Stimulated activated CD8-positive, alpha-beta memory T cell treated with anti-CD3 and anti-CD28 coated beads, Interleukin-2, amount 100 ng/mL, for 1 hour (primary cell): ENCODE data around the gene KITLG.
"Not testable (repeated sequence)": the region's sequence is repeated elsewhere in the genome, so short reads cannot be mapped to it uniquely, and the experiment has no call there.

ENCODE experiments used
- DNase-seq, 2 donors: peaks; one replicate each; pipeline ENCODE4 v3.0.0-alpha.2; 2020; ENCODE audit warnings: low read depth in 2 of 2

The KITLG gene

GRCh38 chr12:88576866-88577265, 3.4 kb downstream of the KITLG start:
- no peak for DNase-seq

GRCh38 chr12:88575361-88575970, 4.8 kb downstream of the KITLG start:
- no peak for DNase-seq

- no peak for DNase-seq
Measured at GRCh38 chr12:88574278-88574677, 6.0 kb downstream of the KITLG start.

- no peak for DNase-seq
Measured at GRCh38 chr12:88573583-88573982, 6.7 kb downstream of the KITLG start.

- DNase-seq, result no peak
Measured at GRCh38 chr12:88572781-88573549, 7.3 kb downstream of the KITLG start.

GRCh38 chr12:88571543-88571942, 8.7 kb downstream of the KITLG start:
- DNase-seq, result no peak

GRCh38 chr12:88570103-88570502, 10.2 kb downstream of the KITLG start:
- no peak for DNase-seq

GRCh38 chr12:88566430-88566829, 13.8 kb downstream of the KITLG start:
- no peak for DNase-seq

GRCh38 chr12:88562846-88563582, 17.3 kb downstream of the KITLG start:
- DNase-seq, result no peak

GRCh38 chr12:88562151-88562550, 18.1 kb downstream of the KITLG start:
- DNase-seq, result no peak

GRCh38 chr12:88559772-88560171, 20.5 kb downstream of the KITLG start:
- DNase-seq, result no peak

- DNase-seq, result no peak
Measured at GRCh38 chr12:88559199-88559598, 21.1 kb downstream of the KITLG start.

GRCh38 chr12:88558340-88558867, 21.9 kb downstream of the KITLG start:
- DNase-seq, result no peak

- no peak for DNase-seq
Measured at GRCh38 chr12:88556213-88556774, 24.0 kb downstream of the KITLG start.

GRCh38 chr12:88553941-88554658, 26.2 kb downstream of the KITLG start:
- no peak for DNase-seq

GRCh38 chr12:88552610-88553079, 27.6 kb downstream of the KITLG start:
- no peak for DNase-seq

- no peak for DNase-seq
Measured at GRCh38 chr12:88549929-88550328, 30.3 kb downstream of the KITLG start.

GRCh38 chr12:88547949-88548348, 32.3 kb downstream of the KITLG start:
- DNase-seq, result not testable (repeated sequence)

- DNase-seq, result no peak
Measured at GRCh38 chr12:88546853-88547252, 33.4 kb downstream of the KITLG start.

- no peak for DNase-seq
Measured at GRCh38 chr12:88546226-88546625, 34.0 kb downstream of the KITLG start.
